Urinary bladder (tissue), 4 donors: ENCODE data around the gene PLCL2. TPM values are rescaled to one million over a fixed set of nuclear protein-coding genes. Genes with fewer than 3 reads are reported as not detected.
A peak's percentile ranks its signal among the peaks of the same experiment; 100 is the strongest.

Experiments
- DNase-seq: peaks from one replicate; pipeline ENCODE4 v3.0.0-alpha.2; 2015; ENCODE audit errors: extremely low spot score
- H3K27ac ChIP-seq: one replicate; pipeline ENCODE4 v1.5.1; 2013; ENCODE audit warnings: low read depth, mild to moderate bottlenecking, moderate library complexity
- H3K36me3 ChIP-seq: one replicate; pipeline ENCODE4 v1.6.1; 2013; ENCODE audit warnings: mild to moderate bottlenecking, moderate library complexity; ENCODE audit not compliant: insufficient read depth
- H3K4me1 ChIP-seq: one replicate; pipeline ENCODE4 v1.6.1; 2013; ENCODE audit warnings: mild to moderate bottlenecking, moderate library complexity; ENCODE audit not compliant: insufficient read depth
- H3K4me3 ChIP-seq: one replicate; pipeline ENCODE4 v1.5.1; 2013; ENCODE audit warnings: low read depth, low read length
- WGBS: extraction: QIAGEN DNeasy Blood & Tissue Kit; methylation state at CpG from one replicate; pipeline ENCODE4 v1.1.7; 2013; 5-methylcytosine and 5-hydroxymethylcytosine counted together
- polyA plus RNA-seq: library from polyadenylated mRNA; stranded (reverse); fragments of 200-250 nt; gene quantifications from one replicate; pipeline ENCODE4 v1.2.3, GENCODE V29; 2013
- total RNA-seq: library from RNA; depleted of rRNA; stranded (reverse); fragments of >200 nt; gene quantifications from one replicate; pipeline ENCODE4 v1.2.3, GENCODE V29; 2014
- donor health status: healthy with polysubstance abuse.
- donor health status: healthy.

PLCL2 gene
- total and polyA plus RNA-seq, 2 donors, result 2.7 to 23.0 TPM

DNA sequence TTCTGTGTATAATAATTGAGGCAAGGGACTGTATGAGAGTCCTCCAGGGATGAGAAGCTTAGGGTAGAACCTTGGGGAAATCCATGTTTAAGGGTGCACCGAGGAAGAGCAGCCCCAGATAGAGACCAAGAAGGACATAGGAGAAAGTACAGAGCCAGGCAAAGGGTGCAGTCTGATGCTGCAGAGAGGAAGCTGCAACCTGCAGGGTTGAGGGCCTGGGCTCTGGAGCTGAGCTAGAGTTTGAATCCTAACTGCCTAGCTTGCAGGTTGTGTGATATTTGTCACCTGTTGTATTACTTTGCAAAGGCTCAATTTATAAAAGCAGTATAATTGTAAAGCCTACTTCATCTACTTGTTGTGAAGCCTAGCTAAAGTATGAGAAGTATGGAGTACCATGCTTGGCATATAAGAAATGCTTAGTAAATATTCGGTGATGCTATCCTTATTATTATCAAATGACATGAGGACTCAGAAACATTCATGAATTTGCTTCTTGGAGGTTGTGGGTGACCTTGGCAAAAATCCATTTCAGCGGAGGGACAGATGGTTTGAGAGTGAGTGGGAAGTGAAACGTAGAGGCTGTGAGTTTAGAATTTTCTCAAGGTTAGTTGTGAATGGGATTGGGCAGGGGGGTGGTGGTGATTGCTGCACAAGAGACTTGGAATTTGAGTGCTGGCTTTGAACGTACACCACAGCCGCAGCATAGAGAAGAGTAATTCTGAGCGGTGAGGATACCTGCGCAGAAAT lies 43.8 kb downstream of the PLCL2 start:
- Histone ChIP-seq H3K27ac (no peak overlapping the region), H3K4me1 (no peaks in the 10 kb centered on the region), H3K4me3 (no peak overlapping the region), H3K36me3 (no peaks in the 10 kb centered on the region)
- no peak for DNase-seq
- WGBS, result 51% methylated on average over 6 of the region's 8 CpGs

DNA sequence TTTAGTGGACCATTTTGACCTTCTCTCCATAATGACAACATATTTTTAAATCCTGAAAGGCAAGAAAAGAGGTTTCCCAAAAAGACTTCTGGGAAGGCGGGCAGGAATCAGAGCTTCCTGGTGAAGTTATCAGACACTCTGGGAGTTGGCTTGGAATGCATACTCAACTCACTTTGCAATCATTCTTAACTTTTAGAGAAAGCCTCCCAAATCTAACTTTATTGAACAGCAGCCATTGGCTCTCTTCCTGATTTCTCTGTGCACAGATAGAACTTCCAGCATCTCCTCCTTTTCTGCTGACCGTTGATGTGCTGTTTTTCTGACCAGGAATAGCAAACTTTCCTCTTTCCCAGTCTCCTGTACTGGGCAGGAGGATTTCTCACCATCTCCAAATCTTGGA lies 44.6 kb downstream of the PLCL2 start:
- no peak overlapping the region for H3K4me3 ChIP-seq
- no peak overlapping the region for H3K27ac ChIP-seq
- no peaks in the 10 kb centered on the region for H3K4me1 ChIP-seq
- WGBS, result 76% methylated on average over 2 of the region's 2 CpGs
- no peak for DNase-seq
- H3K36me3 ChIP-seq, result no peaks in the 10 kb centered on the region

GRCh38 chr3:16932877-16933276 lies 48.1 kb downstream of the PLCL2 start:
- no peak overlapping the region for H3K27ac ChIP-seq
- peaks cover 2% of the 10 kb centered on the region for H3K4me1 ChIP-seq
- 80% methylated on average over 7 of the region's 7 CpGs for WGBS
- no peak for DNase-seq
- H3K36me3 ChIP-seq, result no peaks in the 10 kb centered on the region
- no peak overlapping the region for H3K4me3 ChIP-seq

- DNase-seq, result no peak
- WGBS, result 30% methylated on average over 1 of the region's 1 CpG
- Histone ChIP-seq H3K36me3 (no peaks in the 10 kb centered on the region), H3K27ac (no peak overlapping the region), H3K4me1 (peaks cover 2% of the 10 kb centered on the region), H3K4me3 (no peak overlapping the region)
These were observed 51.0 kb downstream of the PLCL2 start for GRCh38 chr3:16935781-16936180.

- WGBS, result 62% methylated on average over 2 of the region's 2 CpGs
- peaks cover 2% of the 10 kb centered on the region for H3K4me1 ChIP-seq
- H3K27ac ChIP-seq, result no peak overlapping the region
- H3K36me3 ChIP-seq, result no peaks in the 10 kb centered on the region
- no peak for DNase-seq
- H3K4me3 ChIP-seq, result no peak overlapping the region
These were observed 51.5 kb downstream of the PLCL2 start for GRCh38 chr3:16936233-16936632.

DNA sequence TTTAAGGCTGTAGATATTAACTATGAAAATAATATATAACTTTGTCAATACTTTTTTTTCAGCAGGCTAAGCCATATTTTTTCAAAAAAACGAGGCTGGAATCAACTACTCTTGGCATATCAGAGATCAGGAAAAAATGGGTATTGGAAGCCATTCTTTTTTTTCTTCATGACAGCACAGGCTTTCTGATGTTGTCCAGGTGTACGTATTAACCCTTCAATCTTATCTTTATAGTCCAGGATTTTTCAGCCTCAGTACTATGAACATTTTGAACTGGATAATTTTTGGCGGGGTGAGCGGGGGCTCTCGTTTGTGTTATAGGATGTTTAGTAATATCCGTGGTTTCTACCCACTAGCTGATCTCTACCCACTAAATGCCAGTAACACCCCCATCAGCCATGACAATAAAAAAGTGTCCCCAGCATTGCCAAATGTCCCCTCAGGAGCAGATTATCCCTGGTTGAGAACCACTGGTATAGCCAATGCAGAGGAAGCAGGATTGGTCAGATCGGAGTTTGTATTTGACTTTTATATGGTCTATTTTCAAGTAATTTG lies 52.0 kb downstream of the PLCL2 start:
- no peak for DNase-seq
- Histone ChIP-seq H3K4me3 (no peak overlapping the region), H3K36me3 (no peaks in the 10 kb centered on the region), H3K27ac (peak overlapping the region; percentile 10), H3K4me1 (peaks cover 2% of the 10 kb centered on the region)
- 62% methylated on average over 7 of the region's 7 CpGs for WGBS

DNA sequence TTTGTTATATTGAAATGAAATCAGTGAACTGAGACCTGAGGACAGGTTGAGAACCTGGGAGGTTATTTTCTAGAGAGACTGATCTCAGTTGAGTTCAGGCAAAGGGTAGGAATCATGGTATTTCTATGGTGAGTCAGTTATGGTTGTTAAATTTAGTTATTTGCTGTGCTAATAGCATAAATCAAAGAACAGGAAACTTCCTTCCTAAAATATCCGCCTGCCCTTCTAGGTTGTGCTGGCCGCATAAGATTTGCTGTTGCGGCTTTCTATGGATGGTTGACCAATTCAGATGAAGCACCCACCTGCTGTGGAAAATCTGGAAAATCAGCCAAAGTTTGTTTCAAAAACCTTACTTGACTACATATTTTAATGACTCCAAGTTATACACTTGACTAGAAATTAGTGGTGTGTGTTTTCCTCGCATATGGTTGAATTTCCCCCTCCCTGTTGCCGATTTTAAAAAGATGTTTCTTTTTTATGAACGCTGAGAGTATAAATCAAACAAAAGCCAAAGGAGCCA lies 52.6 kb downstream of the PLCL2 start:
- WGBS, result 83% methylated on average over 6 of the region's 6 CpGs
- no peaks in the 10 kb centered on the region for H3K36me3 ChIP-seq
- H3K4me3 ChIP-seq, result no peak overlapping the region
- peaks cover 2% of the 10 kb centered on the region for H3K4me1 ChIP-seq
- no peak for DNase-seq
- H3K27ac ChIP-seq, result no peak overlapping the region

DNA sequence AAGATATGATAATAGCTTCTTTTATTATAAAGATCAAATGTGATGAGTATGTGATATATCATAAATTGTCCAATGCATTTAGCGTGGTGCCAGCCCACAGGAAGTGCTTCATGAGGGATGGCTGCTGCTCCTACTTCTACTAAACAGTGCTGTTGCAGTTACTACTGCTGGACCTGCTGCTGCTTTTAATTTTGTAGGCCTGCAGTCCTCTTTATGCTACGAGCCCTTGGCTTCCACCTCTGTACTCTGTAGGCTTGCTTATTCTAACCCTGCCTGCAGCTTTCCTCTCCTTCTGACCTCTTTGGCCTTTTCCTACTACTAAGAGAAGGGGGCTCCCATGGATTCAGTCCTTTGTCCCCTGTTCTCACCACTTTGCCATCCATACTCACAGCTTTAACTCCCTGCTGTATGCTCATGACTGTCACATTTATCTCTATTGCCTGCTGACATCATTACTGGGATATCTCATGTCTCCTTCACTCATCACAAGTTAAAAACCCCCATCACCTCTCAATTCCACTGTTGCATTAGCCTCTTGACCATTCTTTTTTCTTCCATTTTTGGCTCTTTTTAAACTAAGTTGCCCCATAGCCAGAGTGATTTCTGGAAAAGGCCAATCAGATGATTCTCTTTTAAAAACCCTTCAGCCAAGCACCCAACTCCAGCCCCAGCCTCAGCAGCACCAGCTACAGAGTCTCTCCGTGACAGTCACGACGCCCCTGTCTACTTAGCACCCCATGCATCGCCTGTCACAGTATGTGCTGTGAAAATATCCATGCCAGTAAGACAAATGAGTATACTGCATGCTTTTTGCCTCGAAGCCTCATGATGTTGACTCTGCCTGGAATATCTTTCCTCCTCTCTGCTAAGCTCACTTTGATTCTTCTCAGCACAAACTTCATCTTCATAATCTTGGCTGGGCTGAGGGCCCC lies 56.3 kb downstream of the PLCL2 start:
- Histone ChIP-seq H3K4me1 (peaks cover 2% of the 10 kb centered on the region), H3K36me3 (no peaks in the 10 kb centered on the region), H3K27ac (no peak overlapping the region), H3K4me3 (no peak overlapping the region)
- WGBS, result 75% methylated on average over 7 of the region's 7 CpGs
- DNase-seq, result no peak

- no peak for DNase-seq
- 44% methylated on average over 1 of the region's 1 CpG for WGBS
These were observed 58.2 kb downstream of the PLCL2 start for GRCh38 chr3:16942955-16943354.

GRCh38 chr3:16943857-16944256 lies 59.1 kb downstream of the PLCL2 start:
- Histone ChIP-seq H3K27ac (no peak overlapping the region), H3K4me3 (no peak overlapping the region), H3K4me1 (no peaks in the 10 kb centered on the region), H3K36me3 (no peaks in the 10 kb centered on the region)
- no peak for DNase-seq

More at GRCh38 chr3:16942955-16943354, 58.2 kb downstream of the PLCL2 start:
- Histone ChIP-seq H3K27ac (no peak overlapping the region), H3K4me1 (no peaks in the 10 kb centered on the region), H3K4me3 (no peak overlapping the region), H3K36me3 (no peaks in the 10 kb centered on the region)

- no peak overlapping the region for H3K27ac ChIP-seq
- H3K4me3 ChIP-seq, result no peak overlapping the region
- DNase-seq, result no peak
- H3K36me3 ChIP-seq, result no peaks in the 10 kb centered on the region
- WGBS, result 91% methylated on average over 1 of the region's 1 CpG
- H3K4me1 ChIP-seq, result no peaks in the 10 kb centered on the region
These were observed 59.6 kb downstream of the PLCL2 start for GRCh38 chr3:16944356-16944755.

DNA sequence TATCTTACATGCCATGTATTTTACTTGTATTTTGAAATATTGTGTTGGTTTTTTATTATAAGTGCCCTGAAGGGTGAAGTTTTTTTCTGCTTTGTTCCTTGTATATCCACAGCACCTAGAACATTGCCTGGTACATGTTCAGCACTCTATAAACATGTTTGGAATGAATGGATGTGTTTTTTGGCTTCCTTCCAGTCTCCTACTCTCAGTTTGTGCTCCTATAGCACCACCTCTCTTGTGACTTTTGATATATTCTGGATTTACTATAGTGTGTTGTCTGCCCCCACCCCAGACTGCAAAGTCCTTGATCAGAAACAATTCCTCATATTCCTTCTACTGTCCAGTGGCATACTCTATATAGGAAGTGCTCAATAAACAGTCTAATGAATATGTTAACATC lies 60.6 kb downstream of the PLCL2 start:
- H3K4me1 ChIP-seq, result no peaks in the 10 kb centered on the region
- H3K4me3 ChIP-seq, result no peak overlapping the region
- no peaks in the 10 kb centered on the region for H3K36me3 ChIP-seq
- no peak for DNase-seq
- H3K27ac ChIP-seq, result no peak overlapping the region

DNA sequence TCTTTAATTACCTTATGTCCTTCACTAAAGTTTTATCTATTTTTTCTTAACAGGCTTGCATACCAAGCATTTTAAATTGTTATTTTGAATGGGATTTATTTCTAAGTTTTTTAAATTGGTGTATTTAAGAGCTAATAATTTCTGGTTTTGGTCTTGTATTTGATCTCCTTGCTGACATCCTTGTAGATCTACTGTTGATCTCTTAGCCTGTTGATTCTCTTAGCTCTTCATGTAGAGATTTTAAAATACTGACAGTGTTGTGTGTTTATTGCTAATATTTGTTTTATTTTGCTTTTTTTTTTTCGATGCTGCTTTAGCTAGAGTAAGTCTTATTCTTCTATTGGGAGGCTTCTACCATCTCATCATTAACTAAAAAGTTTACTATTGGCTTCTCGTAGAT lies 65.5 kb downstream of the PLCL2 start:
- H3K27ac ChIP-seq, result no peak overlapping the region
- no peaks in the 10 kb centered on the region for H3K36me3 ChIP-seq
- no peak for DNase-seq
- 93% methylated on average over 2 of the region's 2 CpGs for WGBS
- no peak overlapping the region for H3K4me3 ChIP-seq
- H3K4me1 ChIP-seq, result no peaks in the 10 kb centered on the region

DNA sequence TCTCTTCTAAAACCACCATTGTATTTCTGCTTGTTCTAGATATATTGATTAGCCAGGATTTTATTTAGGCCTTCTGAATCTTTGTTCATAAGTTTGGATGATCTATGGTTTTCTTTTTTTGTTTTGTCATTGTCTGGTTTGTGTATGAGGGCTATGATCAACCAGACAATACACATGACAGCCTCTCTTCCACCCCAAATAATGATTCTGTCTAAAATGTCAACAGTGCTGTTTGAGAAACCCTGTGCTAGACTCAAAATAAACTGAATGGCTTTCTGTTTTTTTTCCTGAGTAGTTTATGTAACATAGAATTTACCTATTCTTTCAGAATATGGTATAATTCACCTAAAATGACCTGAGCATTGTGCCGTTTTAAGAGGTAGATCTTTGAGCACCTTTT lies 66.1 kb downstream of the PLCL2 start:
- no peaks in the 10 kb centered on the region for H3K36me3 ChIP-seq
- WGBS, result 94% methylated on average over 1 of the region's 1 CpG
- H3K4me3 ChIP-seq, result no peak overlapping the region
- H3K27ac ChIP-seq, result no peak overlapping the region
- no peak for DNase-seq
- H3K4me1 ChIP-seq, result no peaks in the 10 kb centered on the region
